NCI-H1048 (cell line): Measurements from ENCODE around the gene TRIOBP.
"Not testable (repeated sequence)": the region's sequence is repeated elsewhere in the genome, so short reads cannot be mapped to it uniquely, and the experiment has no call there.

Experiments
- DNase-seq: peaks from one replicate; lab custom pipeline; 2025; lab: John Stamatoyannopoulos, UW

Gene TRIOBP

DNA sequence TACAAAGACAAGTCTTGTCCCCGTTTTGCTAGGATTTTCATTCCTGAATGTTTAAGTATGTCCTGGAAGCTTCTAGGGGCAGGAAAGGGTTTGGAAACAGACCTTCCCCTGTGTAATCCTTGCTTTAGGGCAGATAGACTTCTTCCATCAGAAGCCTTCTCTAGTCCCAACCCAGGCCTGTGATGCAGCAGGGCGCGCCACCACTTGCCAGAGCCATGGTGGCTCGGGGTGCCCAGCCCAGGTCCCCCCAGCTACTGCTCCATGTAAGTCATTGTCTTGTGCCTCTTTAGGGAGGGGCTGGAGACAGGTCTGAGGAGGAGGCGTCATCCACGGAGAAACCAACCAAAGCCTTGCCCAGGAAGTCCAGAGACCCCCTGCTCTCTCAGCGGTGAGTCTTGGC, 6.4 kb upstream of the TRIOBP start:
- no peak for DNase-seq

DNA sequence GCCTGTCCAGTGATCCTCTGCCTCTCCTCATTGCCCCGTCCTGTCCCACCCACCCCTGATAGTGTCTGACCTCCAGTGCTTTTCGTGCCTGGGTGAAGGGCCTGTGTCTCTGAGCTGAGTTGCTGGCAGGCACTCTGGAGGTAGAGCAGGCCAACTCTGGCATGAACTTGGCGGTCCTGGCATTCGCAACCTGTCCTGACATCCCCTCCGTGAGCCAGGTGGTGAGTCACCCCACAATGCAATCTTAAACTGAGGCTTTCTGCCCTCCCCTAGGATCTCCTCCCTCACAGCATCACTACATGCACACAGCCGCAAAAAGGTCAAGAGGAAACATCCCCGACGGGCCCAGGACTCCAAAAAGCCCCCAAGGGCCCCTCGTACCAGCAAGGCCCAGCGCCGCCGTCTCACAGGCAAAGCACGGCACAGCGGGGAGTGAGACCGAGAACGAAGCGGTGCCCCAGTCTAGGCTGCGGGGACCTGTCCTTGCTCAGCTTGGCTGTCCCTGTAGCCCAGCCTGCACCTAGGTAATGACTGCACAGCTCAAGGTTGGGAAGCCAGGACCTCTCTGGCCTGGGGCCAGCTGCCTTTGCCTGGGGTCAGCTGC, 5.8 kb upstream of the TRIOBP start:
- DNase-seq, result no peak

- no peak for DNase-seq
Measured at GRCh38 chr22:37692627-37693285, 4.1 kb upstream of the TRIOBP start.

GRCh38 chr22:37694131-37694530, 2.7 kb upstream of the TRIOBP start:
- DNase-seq, result not testable (repeated sequence)

DNA sequence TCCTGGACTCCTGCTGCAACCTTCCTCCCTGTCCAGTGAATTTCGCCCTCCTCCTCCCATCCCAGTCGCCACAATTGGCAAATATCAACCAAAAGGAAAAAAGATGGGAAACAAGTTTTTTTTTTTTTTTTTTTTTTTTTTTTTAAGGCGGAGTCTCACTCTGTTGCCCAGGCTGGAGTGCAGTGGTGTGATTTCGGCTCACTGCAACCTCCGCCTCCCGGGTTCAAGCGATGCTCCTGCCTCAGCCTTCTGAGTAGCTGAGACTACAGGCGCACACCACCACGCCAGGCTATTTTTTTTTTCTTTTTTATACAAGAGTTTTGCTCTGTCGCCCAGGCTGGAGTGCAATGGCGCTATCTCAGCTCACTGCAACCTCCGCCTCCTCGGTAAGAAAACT, 590 bp upstream of the TRIOBP start:
- DNase-seq, result not testable (repeated sequence)

DNA sequence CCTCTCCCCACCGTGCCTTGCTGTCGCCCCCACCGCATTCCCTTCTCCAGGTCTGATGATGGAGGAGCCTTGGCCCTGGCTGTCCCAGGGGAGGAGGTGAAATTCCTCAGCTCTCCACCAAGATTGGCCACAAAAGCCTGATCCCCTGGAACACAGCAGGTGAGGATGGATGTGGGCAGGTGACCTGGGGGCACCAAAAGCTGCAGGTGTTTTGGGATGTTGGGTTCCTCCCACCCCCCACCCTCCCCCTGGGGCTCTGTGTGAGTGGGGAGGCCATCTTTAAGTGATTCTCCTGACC, 639 bp downstream of the TRIOBP start:
- no peak for DNase-seq

- no peak for DNase-seq
Measured at GRCh38 chr22:37701141-37701786, 4.4 kb downstream of the TRIOBP start.

GRCh38 chr22:37703906-37704305, 7.1 kb downstream of the TRIOBP start:
- no peak for DNase-seq

DNA sequence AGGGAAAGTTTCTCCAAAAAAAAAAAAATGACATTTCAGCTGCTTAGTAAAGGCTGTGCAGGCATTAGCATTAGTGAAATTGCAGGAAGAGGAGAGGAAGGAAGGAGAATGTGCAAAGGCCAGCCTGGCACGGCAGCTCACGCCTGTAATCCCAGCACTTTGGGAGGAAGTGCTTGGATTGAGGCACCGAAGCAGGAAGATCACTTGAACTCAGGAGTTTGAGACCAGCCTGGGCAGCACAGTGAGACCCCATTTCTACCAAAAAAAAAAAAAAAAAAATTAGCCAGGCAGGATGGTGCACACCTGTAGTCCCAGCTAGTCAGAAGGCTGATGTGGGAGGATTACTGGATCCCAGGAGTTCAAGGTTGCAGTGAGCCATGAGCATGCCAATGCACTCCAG, 7.8 kb downstream of the TRIOBP start:
- DNase-seq, result no peak

DNA sequence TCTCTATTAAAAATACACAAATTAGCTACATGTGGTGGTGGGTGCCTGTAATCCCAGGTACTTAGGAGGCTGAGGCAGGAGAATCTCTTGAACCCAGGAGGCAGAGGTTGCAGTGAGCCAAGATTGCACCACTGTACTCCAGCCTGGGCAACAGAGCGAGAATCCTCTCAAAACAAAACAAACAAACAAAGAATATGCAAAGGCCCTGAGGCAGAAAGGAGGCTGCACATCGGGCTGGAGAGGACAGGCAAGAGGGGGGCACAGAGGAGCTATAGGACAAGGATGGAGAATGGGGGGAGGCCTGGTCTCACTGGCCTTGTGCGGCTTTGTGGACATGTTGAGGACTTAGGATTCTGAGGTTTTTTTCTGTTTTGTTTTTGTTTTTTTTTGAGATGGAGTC, 8.4 kb downstream of the TRIOBP start:
- no peak for DNase-seq

DNA sequence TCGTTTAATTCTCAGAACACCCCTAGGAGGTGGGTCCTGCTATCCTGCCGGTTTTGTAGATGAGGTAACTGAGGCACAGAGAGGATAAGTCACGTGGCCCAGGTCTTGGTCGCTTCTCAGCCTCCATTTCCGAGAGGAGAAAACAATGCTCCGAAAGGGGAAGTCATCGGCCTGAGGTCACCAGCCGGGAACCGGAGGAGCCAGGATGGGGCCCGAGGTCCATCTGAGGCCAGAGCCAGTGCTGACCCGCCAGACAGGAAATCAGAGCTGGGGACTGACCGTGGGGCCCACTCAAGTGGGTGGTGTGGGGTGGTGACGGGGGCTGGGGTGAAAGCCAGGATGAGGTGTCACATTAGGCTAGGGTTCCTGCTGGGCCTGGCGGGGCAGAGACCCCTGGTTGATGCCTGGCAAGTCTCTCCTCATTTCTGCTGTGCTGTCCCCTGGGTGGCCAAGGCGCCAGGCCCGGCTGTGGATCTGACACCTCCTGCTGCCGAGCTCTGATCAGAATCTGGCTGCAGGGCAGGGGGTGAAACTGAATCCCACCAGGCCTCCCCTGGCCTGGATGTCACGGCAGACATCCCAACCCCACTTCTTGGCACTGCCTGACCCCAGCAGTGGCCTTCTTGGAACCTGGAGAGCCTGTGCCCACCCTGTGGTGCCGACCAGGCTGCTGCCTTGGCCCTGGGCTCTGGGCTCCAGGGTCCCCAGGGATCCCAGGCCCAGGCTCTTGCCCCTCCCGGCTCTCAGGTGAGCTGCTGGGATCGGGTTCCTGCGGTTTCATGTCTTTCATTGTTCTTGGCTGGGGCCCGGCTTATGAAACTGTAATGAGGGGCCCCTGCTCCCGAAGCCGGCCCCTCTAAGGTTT, 12.0 kb downstream of the TRIOBP start:
- no peak for DNase-seq

GRCh38 chr22:37709445-37709765, 12.6 kb downstream of the TRIOBP start:
- no peak for DNase-seq

- no peak for DNase-seq
Measured at GRCh38 chr22:37710675-37711074, 13.8 kb downstream of the TRIOBP start.

GRCh38 chr22:37711490-37711889, 14.6 kb downstream of the TRIOBP start:
- DNase-seq, result no peak

DNA sequence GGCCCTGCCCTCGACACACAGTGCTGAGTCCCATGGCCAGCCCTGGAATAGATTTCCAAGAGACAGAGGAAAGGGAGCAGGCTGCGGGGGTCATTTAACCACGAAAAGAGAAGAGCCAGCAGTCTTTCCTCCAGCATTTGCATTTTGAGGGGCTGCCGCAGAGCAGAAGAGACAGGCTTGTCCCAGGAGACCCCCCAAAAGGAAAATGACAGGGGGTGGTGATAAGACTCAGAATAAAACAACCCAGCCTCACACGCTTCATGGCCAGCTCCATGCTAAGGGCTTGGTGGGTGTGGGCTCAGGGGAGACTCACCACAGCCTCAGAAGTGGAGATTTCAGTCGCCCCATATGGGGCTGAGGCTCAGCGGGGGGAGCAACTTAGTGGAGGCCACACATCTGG, 16.9 kb downstream of the TRIOBP start:
- DNase-seq, result no peak

DNA sequence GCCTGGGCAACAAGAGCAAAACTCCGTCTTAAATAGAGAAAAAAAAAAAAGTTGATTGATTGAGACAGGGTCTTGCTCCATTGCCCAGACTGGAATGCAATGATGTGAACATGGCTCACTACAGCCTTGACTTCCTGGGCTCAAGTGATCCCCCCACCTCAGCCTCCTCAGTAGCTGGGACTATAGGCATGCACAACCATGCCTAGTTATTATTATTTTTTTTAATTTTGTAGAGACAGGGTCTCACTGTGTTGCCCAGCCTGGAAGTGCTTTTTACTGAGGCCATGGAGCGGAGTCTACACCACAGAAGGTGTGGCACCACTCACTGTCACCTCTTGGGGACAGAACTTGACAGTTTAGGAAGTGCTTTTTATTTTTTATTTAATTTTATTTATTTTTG, 17.8 kb downstream of the TRIOBP start:
- DNase-seq, result no peak

DNA sequence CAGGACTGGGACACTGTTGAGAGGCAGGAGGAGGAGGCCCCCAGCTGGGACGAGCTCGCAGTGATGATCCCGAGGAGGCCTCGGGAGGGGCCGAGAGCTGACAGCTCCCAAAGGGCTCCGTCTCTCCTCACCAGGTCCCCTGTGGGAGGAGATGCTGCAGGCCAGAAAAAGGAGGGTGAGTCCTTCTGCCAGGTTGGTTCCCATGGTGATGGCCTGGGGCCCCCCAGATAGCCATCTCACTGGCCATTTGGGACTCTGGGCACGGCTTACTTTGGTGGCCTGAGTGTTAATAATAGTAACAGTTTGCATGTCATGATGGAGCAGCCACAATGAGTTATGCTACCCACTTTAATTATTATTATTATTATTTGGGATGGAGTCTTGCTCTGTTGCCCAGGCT, 18.9 kb downstream of the TRIOBP start:
- DNase-seq, result no peak

DNA sequence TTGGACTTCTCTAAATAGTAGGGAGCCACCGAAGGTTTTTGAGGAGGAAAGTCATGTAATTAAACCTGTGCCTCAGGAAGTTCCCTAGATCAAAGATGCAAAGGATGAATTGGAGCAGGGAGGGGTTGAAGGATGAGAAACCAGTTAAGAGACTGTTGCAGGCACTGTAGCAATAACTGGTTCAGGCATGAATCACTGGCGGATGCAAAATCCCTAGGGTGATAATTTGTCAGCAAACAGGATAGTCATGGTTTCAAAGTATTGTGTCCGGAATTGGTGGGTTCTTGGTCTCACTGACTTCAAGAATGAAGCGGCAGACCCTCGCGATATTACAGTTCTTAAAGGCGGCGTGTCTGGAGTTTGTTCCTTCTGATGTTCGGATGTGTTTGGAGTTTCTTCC, 19.9 kb downstream of the TRIOBP start:
- no peak for DNase-seq

GRCh38 chr22:37717235-37717634, 20.4 kb downstream of the TRIOBP start:
- DNase-seq, result not testable (repeated sequence)

- DNase-seq, result not testable (repeated sequence)
Measured at GRCh38 chr22:37717746-37718305, 21.0 kb downstream of the TRIOBP start.

- no peak for DNase-seq
Measured at GRCh38 chr22:37725551-37726240, 28.8 kb downstream of the TRIOBP start.

DNA sequence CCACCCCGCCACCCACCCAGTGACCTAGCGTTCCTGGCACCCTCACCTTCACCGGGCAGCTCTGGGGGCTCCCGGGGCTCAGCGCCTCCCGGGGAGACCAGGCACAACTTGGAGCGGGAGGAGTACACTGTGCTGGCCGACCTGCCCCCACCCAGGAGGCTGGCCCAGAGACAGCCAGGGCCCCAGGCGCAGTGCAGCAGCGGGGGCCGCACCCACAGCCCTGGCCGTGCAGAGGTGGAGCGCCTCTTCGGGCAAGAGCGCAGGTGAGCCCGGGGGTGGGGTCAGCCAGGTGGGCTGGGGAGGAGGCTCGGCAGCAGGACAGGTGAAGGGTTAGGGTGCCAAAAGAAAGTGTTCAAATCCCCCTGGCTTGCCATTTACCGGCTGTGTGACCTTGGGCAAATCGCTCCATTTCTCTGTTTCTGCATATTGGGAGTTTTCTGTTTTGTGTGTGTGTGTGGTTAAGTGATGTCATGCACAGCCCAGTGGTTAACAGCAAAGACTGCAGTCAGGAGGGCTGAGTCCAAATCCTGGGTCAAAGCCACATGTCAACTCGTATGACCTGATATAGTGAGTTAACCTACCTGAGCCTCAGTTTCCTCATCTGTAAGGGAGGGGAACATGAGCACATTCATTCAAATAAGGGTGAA, 29.5 kb downstream of the TRIOBP start:
- no peak for DNase-seq
